HEK293 (cell line): ENCODE data around the gene CDCA7.

Experiments
- CTCF ChIA-PET: fragments of 350-600 bp; formaldehyde crosslinking; extraction: SDS; loops from one replicate; lab custom pipeline; 2021; ENCODE audit warnings: antibody characterized with exemption; lab: Yijun Ruan, JAX
- POLR2A ChIA-PET: fragments of 300-600 bp; formaldehyde crosslinking; extraction: SDS; loops from one replicate; lab custom pipeline; 2020; ENCODE audit warnings: antibody characterized with exemption, inconsistent platforms; lab: Yijun Ruan, JAX
- H3K27ac ChIP-seq: fragments of 200-500 bp; sonication (Bioruptor generic); 2 replicates; pipeline ENCODE4 v1.5.1; 2014; ENCODE audit warnings: low read depth, low read length, control low read depth, inconsistent platforms; ENCODE audit errors: extremely low read depth
- H3K36me3 ChIP-seq, 2 experiments: fragments of 200-500 bp in 1 of 2; sonication (Bioruptor generic) in 1 of 2; 1 replicate in 1 of 2; 2 replicates in 1 of 2; pipeline ENCODE4 v1.5.1; 2014 to 2017; ENCODE audit warnings: inconsistent platforms in 2 of 2, low read length in 2 of 2; ENCODE audit not compliant: control insufficient read depth in 2 of 2, insufficient read depth in 1 of 2
- H3K4me1 ChIP-seq: fragments of 200-500 bp; sonication (Bioruptor generic); 2 replicates; pipeline ENCODE4 v1.5.1; 2014; ENCODE audit warnings: mild to moderate bottlenecking, low read length, inconsistent platforms; ENCODE audit not compliant: control insufficient read depth, insufficient read depth
- H3K4me3 ChIP-seq: 2 replicates; pipeline ENCODE4 v1.5.1; 2011; ENCODE audit warnings: low read depth, mild to moderate bottlenecking, control low read depth, low read length, moderate library complexity
- H3K9me3 ChIP-seq: fragments of 200-500 bp; sonication (Bioruptor generic); 2 replicates; pipeline ENCODE4 v1.5.1; 2014; ENCODE audit warnings: low read depth, low read length, inconsistent platforms; ENCODE audit not compliant: control insufficient read depth, insufficient read depth
- BCL6B ChIP-seq: fragments of 450-650 bp; formaldehyde crosslinking; IDR thresholded peaks from 2 replicates; pipeline ENCODE4 v1.5.1; 2017; ENCODE audit warnings: missing biosample characterization, missing genetic modification characterization
- FEZF1 ChIP-seq: fragments of 450-650 bp; formaldehyde crosslinking; IDR thresholded peaks from 2 replicates; pipeline ENCODE4 v1.5.1; 2016; ENCODE audit warnings: missing biosample characterization, missing genetic modification characterization
- KLF9 ChIP-seq: fragments of 450-650 bp; formaldehyde crosslinking; IDR thresholded peaks from 2 replicates; pipeline ENCODE4 v1.5.1; 2016; ENCODE audit warnings: missing biosample characterization, missing genetic modification characterization, low read depth
- REPIN1 ChIP-seq: fragments of 450-650 bp; formaldehyde crosslinking; IDR thresholded peaks from 2 replicates; pipeline ENCODE4 v1.5.1; 2017; ENCODE audit warnings: missing biosample characterization, missing genetic modification characterization, low read depth
- SCRT2 ChIP-seq: fragments of 450-650 bp; formaldehyde crosslinking; IDR thresholded peaks from 2 replicates; pipeline ENCODE4 v1.5.1; 2016; ENCODE audit warnings: missing biosample characterization, missing genetic modification characterization
- SETDB1 ChIP-seq: IDR thresholded peaks from one replicate; pipeline ENCODE4 v1.6.1; 2017; ENCODE audit warnings: mild to moderate bottlenecking, low read length, moderate library complexity, mixed read lengths; ENCODE audit not compliant: insufficient read length
- SP7 ChIP-seq: fragments of 450-650 bp; formaldehyde crosslinking; IDR thresholded peaks from 2 replicates; pipeline ENCODE4 v1.5.1; 2016; ENCODE audit warnings: missing biosample characterization, missing genetic modification characterization
- TCF7L2 ChIP-seq: IDR thresholded peaks from 2 replicates; pipeline ENCODE4 v1.6.1; 2011; ENCODE audit warnings: low read depth, mild to moderate bottlenecking, inconsistent platforms, low read length, moderate library complexity, borderline replicate concordance
- ZBTB49 ChIP-seq: fragments of 450-650 bp; formaldehyde crosslinking; IDR thresholded peaks from 2 replicates; pipeline ENCODE4 v1.5.1; 2016; ENCODE audit warnings: missing biosample characterization, missing genetic modification characterization, low read depth
- ZFP3 ChIP-seq: fragments of 450-650 bp; formaldehyde crosslinking; IDR thresholded peaks from 2 replicates; pipeline ENCODE4 v1.5.1; 2016; ENCODE audit warnings: low read depth, missing biosample characterization, missing genetic modification characterization
- ZIC2 ChIP-seq: fragments of 450-650 bp; formaldehyde crosslinking; IDR thresholded peaks from 2 replicates; pipeline ENCODE4 v1.5.1; 2016; ENCODE audit warnings: missing biosample characterization, missing genetic modification characterization
- ZNF10 ChIP-seq: fragments of 450-650 bp; formaldehyde crosslinking; IDR thresholded peaks from 2 replicates; pipeline ENCODE4 v1.5.1; 2017; ENCODE audit warnings: missing biosample characterization, missing genetic modification characterization
- ZNF16 ChIP-seq: fragments of 450-650 bp; formaldehyde crosslinking; IDR thresholded peaks from 2 replicates; pipeline ENCODE4 v1.5.1; 2016; ENCODE audit warnings: low read depth, missing biosample characterization, missing genetic modification characterization
- ZNF19 ChIP-seq: fragments of 450-650 bp; formaldehyde crosslinking; IDR thresholded peaks from 2 replicates; pipeline ENCODE4; 2016; ENCODE audit warnings: missing biosample characterization, missing genetic modification characterization, low read depth
- ZNF623 ChIP-seq: fragments of 450-650 bp; formaldehyde crosslinking; IDR thresholded peaks from 2 replicates; pipeline ENCODE4 v1.5.1; 2016; ENCODE audit warnings: missing biosample characterization, missing genetic modification characterization
- ZNF629 ChIP-seq: fragments of 450-650 bp; formaldehyde crosslinking; IDR thresholded peaks from 2 replicates; pipeline ENCODE4 v1.5.1; 2017; ENCODE audit warnings: missing biosample characterization, missing genetic modification characterization
- ZNF654 ChIP-seq: fragments of 450-650 bp; formaldehyde crosslinking; IDR thresholded peaks from 2 replicates; pipeline ENCODE4 v1.5.1; 2016; ENCODE audit warnings: low read depth, missing biosample characterization, missing genetic modification characterization
- ZNF843 ChIP-seq: fragments of 450-650 bp; formaldehyde crosslinking; IDR thresholded peaks from 2 replicates; pipeline ENCODE4 v1.5.1; 2016; ENCODE audit warnings: missing biosample characterization, missing genetic modification characterization
- TF ChIP-seq, protein P1 (sequence below): fragments of 450-650 bp; formaldehyde crosslinking; IDR thresholded peaks from 2 replicates; pipeline ENCODE4 v1.5.1; 2016; ENCODE audit warnings: missing biosample characterization, missing genetic modification characterization
- TF ChIP-seq, protein P2 (sequence below): fragments of 450-650 bp; formaldehyde crosslinking; IDR thresholded peaks from 2 replicates; pipeline ENCODE4 v1.5.1; 2017; ENCODE audit warnings: missing biosample characterization, missing genetic modification characterization
- TF ChIP-seq, protein P3 (sequence below): fragments of 450-650 bp; formaldehyde crosslinking; IDR thresholded peaks from 2 replicates; pipeline ENCODE4 v1.5.1; 2016; ENCODE audit warnings: missing biosample characterization, missing genetic modification characterization, borderline replicate concordance
- TF ChIP-seq, protein P4 (sequence below): fragments of 450-650 bp; formaldehyde crosslinking; IDR thresholded peaks from 2 replicates; pipeline ENCODE4 v1.5.1; 2016; ENCODE audit warnings: missing biosample characterization, missing genetic modification characterization

CDCA7 gene

GRCh38 chr2:173346035-173346434 lies 8.6 kb upstream of the CDCA7 start:
- ChIA-PET POLR2A (no interaction called here), CTCF (no interaction called here)
- Histone ChIP-seq H3K4me1 (no peaks in the 10 kb centered on the region), H3K9me3 (no peaks in the 10 kb centered on the region), H3K4me3 (no peak overlapping the region), H3K27ac (no peak overlapping the region), H3K36me3 (no peaks in the 10 kb centered on the region)
- TF ChIP-seq ZNF623 (no peak), SETDB1 (peak; percentile 98)

DNA sequence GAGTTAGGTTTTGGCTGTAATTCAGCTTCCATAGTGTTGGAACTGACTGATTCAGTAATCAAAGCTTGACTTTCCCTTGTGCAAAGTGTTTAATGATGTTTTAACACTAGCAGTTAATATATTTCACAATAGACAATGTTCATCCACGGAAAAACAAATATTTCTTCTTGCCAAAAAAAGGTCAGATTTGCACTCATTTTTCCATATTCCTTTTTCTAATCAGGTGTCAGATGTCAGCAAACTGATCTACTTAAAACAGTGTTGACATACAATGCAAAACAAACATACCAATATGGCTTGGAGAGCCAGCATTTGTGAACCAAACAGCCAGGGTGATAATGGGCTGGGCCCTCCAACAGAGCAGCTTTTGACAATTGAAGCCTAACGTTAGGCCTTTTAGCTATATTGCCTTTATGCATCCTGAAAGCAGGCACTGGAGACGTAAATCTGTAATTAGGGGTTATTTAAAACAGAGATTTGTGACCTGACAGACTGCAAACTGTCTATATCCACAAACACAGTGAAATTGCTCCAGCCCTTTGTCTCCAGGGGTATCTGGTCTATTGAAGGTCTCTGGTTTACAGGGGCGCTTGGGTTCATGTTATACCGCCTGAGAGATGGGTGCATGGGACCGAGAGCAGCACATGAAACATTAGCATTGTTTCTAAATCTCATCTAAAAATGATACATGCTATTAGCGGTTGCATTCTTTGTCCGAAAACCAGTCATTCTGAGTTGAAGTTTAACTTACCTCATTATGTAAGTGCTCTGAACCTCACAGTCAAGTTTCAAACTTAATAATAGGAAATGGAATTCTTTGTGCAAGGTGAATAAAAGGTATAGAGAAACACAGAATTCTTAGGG lies 7.1 kb upstream of the CDCA7 start:
- POLR2A ChIA-PET, result no interaction called here
- H3K27ac ChIP-seq, result no peak overlapping the region
- H3K36me3 ChIP-seq, result no peaks in the 10 kb centered on the region
- H3K4me3 ChIP-seq, result no peak overlapping the region
- peaks cover 3% of the 10 kb centered on the region for H3K4me1 ChIP-seq
- no peaks in the 10 kb centered on the region for H3K9me3 ChIP-seq
- CTCF ChIA-PET, result no interaction called here
- no peak for TF ChIP-seq ZFP3 (tag by site-specific recombination)
- TF ChIP-seq, protein P1, sequence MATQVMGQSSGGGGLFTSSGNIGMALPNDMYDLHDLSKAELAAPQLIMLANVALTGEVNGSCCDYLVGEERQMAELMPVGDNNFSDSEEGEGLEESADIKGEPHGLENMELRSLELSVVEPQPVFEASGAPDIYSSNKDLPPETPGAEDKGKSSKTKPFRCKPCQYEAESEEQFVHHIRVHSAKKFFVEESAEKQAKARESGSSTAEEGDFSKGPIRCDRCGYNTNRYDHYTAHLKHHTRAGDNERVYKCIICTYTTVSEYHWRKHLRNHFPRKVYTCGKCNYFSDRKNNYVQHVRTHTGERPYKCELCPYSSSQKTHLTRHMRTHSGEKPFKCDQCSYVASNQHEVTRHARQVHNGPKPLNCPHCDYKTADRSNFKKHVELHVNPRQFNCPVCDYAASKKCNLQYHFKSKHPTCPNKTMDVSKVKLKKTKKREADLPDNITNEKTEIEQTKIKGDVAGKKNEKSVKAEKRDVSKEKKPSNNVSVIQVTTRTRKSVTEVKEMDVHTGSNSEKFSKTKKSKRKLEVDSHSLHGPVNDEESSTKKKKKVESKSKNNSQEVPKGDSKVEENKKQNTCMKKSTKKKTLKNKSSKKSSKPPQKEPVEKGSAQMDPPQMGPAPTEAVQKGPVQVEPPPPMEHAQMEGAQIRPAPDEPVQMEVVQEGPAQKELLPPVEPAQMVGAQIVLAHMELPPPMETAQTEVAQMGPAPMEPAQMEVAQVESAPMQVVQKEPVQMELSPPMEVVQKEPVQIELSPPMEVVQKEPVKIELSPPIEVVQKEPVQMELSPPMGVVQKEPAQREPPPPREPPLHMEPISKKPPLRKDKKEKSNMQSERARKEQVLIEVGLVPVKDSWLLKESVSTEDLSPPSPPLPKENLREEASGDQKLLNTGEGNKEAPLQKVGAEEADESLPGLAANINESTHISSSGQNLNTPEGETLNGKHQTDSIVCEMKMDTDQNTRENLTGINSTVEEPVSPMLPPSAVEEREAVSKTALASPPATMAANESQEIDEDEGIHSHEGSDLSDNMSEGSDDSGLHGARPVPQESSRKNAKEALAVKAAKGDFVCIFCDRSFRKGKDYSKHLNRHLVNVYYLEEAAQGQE, result no peak
- no peak for TF ChIP-seq ZNF10
- TF ChIP-seq, protein P2, sequence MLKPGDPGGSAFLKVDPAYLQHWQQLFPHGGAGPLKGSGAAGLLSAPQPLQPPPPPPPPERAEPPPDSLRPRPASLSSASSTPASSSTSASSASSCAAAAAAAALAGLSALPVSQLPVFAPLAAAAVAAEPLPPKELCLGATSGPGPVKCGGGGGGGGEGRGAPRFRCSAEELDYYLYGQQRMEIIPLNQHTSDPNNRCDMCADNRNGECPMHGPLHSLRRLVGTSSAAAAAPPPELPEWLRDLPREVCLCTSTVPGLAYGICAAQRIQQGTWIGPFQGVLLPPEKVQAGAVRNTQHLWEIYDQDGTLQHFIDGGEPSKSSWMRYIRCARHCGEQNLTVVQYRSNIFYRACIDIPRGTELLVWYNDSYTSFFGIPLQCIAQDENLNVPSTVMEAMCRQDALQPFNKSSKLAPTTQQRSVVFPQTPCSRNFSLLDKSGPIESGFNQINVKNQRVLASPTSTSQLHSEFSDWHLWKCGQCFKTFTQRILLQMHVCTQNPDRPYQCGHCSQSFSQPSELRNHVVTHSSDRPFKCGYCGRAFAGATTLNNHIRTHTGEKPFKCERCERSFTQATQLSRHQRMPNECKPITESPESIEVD (tag by site-specific recombination), result peak; percentile 33; the same call in 1 of the 2 replicates
- TF ChIP-seq ZNF843 (tag by site-specific recombination), result no peak
- TF ChIP-seq SP7, result peak; percentile 54; the same call in 1 of the 2 replicates
- TF ChIP-seq FEZF1 (tag by site-specific recombination), result peak; percentile 9; the same call in 1 of the 2 replicates
- no peak for TF ChIP-seq ZNF19
- no peak for TF ChIP-seq ZNF629 (tag by site-specific recombination)
- TF ChIP-seq ZNF654 (tag by site-specific recombination), result no peak
- TF ChIP-seq REPIN1, result no peak
- TF ChIP-seq BCL6B (tag by site-specific recombination), result no peak
- no peak for TF ChIP-seq ZNF16 (tag by site-specific recombination)
- no peak for TF ChIP-seq KLF9 (tag by site-specific recombination)
- no peak for TF ChIP-seq ZIC2
- no peak for TF ChIP-seq TCF7L2
- no peak for TF ChIP-seq SCRT2 (tag by site-specific recombination)
- no peak for TF ChIP-seq ZBTB49 (tag by site-specific recombination)
- TF ChIP-seq, protein P3, sequence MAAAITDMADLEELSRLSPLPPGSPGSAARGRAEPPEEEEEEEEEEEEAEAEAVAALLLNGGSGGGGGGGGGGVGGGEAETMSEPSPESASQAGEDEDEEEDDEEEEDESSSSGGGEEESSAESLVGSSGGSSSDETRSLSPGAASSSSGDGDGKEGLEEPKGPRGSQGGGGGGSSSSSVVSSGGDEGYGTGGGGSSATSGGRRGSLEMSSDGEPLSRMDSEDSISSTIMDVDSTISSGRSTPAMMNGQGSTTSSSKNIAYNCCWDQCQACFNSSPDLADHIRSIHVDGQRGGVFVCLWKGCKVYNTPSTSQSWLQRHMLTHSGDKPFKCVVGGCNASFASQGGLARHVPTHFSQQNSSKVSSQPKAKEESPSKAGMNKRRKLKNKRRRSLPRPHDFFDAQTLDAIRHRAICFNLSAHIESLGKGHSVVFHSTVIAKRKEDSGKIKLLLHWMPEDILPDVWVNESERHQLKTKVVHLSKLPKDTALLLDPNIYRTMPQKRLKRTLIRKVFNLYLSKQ, result no peak
- TF ChIP-seq, protein P4, sequence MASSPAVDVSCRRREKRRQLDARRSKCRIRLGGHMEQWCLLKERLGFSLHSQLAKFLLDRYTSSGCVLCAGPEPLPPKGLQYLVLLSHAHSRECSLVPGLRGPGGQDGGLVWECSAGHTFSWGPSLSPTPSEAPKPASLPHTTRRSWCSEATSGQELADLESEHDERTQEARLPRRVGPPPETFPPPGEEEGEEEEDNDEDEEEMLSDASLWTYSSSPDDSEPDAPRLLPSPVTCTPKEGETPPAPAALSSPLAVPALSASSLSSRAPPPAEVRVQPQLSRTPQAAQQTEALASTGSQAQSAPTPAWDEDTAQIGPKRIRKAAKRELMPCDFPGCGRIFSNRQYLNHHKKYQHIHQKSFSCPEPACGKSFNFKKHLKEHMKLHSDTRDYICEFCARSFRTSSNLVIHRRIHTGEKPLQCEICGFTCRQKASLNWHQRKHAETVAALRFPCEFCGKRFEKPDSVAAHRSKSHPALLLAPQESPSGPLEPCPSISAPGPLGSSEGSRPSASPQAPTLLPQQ (tag by site-specific recombination), result no peak
